HG03469 (cell line): Measurements from ENCODE around the gene WNT4.

Experiments
- ATAC-seq: cut with Tn5 transposase; IDR thresholded peaks from one replicate; pipeline ENCODE4 v1.9.1; 2021; ENCODE audit warnings: mild to moderate bottlenecking, moderate library complexity, moderate number of reproducible peaks; ENCODE audit not compliant: unreplicated experiment

The WNT4 gene

DNA sequence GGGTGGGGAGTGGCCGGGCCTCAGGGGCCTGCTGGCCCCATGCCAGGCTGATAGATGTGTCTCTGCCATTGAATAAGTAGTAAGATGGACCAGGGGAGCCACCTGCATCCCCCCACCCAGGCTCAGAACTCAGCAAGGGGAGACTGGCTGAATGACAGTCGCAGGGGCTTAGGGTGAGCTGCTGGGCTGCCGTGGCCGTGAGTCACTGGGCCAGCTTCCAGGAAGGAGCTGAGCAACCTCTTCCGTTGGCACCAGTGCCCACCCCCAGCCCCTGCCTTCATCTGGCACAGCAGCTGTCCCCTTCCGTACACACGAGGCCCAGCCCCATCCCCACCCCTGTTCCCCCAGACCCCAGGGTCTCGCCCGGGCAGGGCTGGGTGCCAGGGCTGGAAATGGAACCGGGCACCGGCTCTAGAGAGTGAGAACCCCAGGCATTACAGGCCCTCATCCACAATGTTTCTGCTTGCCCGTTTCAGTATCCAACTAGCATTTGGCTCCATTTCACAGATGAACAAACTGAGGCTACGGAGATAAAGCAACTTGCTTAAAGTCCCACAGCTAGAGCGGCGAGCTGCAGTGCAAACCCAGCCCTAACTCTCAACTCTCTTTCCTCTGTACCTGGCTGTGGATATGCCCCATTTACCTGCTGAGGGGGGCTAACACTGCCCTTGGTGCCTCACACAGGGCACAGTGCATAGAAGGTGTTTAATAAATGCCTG lies 10.2 kb downstream of the WNT4 start:
- no peak for ATAC-seq

- no peak for ATAC-seq
Observed at GRCh38 chr1:22131875-22132486, 10.9 kb downstream of the WNT4 start.

DNA sequence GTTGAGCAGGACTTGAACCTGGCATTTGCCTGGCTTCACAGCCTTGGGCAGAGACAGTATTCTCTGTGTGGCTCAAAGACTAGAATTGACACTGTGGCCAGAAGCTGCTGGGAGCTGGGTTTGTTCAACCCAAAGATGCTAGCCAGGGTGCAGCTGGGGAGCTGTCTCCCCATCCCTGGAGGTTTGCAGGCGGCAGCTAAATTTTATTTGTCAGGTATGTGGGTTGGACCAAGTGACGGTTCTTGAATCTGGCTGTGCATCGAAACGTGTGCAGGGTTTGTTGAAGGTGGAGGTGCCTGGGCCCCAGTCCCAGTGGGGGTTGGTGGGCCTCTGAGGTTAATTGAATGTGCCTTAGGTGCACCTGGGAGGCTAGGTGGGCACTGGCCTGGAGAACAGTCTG lies 11.8 kb downstream of the WNT4 start:
- no peak for ATAC-seq

- no peak for ATAC-seq
Observed at GRCh38 chr1:22129501-22130117, 13.3 kb downstream of the WNT4 start.

- ATAC-seq = no peak
Observed at GRCh38 chr1:22128392-22128791, 14.5 kb downstream of the WNT4 start.

- ATAC-seq = no peak
Observed at GRCh38 chr1:22127731-22128130, 15.2 kb downstream of the WNT4 start.

DNA sequence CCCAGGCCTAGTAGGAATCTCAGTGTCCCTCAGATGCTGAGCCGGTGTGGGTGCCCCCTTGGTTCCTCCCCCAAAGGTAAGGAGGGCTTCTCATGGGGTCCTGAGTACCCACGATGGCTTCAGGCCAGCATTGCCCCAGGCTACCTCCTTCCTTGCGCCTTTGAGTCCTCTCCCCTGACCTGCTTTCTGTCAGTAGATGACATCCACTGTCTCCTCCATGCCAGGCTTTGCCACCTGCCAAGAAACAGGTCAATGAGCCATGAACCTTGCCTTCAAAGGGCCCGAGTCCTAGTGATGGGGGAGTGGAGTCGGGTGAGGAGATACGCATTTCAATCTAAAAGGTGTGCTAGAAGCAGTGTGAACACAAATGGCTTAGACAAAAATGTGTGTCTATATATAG lies 15.6 kb downstream of the WNT4 start:
- ATAC-seq = no peak

DNA sequence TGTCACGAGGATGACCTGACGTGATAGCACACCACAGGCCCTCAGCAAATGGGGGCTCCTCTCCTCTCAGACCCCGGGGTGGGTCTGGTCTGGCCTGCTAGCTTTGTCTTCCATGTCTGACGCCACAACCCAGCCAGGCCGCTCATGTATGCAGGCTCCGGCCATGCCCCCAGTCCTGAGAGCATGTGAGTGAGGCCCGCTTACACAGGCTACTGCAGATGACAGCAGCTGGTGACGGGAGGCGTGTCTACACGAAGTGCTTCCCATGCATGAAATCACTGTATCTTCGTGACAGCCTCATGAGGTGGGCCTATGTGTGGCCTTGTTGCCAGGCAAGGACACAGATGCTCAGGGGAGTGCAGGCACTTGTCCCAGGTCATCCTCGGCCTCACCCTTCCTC lies 16.4 kb downstream of the WNT4 start:
- no peak for ATAC-seq

DNA sequence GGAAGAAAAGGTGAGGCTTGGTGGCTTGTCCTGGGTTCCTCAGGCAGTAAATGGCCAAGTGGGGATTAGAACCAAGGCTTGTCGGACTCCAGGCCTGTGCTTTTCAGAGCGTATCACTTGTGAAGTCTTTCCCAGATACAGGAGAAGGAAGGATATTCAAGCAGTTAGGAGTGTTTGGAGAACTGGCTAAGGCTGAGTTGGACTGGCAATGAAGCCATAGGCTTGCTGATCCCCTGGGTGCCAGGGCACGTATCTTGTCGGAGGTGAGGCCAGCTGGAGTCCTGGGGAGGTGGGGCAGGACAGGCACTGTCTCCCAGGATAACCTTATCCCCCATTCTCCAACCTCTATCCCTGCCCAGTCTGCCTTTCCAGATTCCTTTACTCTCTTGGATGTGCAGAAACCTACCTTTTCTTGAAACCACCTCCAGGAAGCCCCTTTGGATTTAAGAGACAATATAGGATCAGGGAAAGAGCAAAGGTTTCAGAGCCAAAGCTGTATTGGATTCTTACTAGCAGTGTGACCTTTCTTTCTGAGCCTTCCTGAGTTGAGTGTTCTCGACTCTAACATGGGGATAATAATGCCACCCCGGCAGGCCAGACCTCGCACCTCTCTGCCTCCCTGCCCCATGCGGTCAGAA lies 18.2 kb downstream of the WNT4 start:
- ATAC-seq = no peak

- ATAC-seq = no peak
Observed at GRCh38 chr1:22123901-22124404, 18.9 kb downstream of the WNT4 start.

- no peak for ATAC-seq
Observed at GRCh38 chr1:22123071-22123390, 19.9 kb downstream of the WNT4 start.

GRCh38 chr1:22122273-22123070 lies 20.4 kb downstream of the WNT4 start:
- ATAC-seq = no peak

- ATAC-seq = no peak
Observed at GRCh38 chr1:22121421-22121911, 21.4 kb downstream of the WNT4 start.

GRCh38 chr1:22120469-22120790 lies 22.5 kb downstream of the WNT4 start:
- no peak for ATAC-seq

- ATAC-seq = no peak
Observed at GRCh38 chr1:22119626-22120468, 23.1 kb downstream of the WNT4 start.

DNA sequence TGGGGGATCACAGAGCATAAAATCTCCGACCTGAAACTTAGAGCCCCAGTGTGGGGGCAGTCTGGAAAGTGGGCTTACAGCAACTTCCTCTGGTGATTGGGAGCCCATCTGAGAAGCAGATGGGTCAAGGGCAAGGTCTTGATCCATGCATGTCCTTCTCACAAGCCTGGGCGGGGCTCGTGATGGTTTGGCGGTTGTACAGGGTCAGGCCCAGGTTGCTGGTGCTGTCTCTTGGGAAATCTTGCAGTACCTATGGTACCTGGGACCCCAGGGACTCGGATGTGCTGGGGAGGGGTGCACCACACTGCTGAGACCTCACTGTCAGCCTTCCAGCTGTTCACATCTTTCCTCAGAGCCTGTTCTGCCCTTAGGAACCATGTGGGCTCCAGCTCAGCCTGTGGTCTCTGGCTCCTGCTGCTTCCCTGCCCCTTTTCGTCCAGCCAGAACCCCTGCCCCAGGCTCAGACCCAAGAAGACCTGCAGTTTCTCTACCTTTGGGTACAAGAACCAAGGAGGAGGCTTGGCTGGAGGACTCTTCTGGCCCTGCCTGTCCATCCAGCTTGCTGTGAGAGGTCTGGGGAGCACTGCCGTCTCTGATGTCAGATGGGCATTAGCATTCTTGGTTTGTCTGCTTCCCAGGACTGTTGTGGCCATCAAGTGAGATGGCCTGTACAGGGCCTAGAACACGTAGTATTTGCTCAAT lies 24.5 kb downstream of the WNT4 start:
- no peak for ATAC-seq

- ATAC-seq = no peak
Observed at GRCh38 chr1:22117851-22118250, 25.0 kb downstream of the WNT4 start.

GRCh38 chr1:22117238-22117637 lies 25.7 kb downstream of the WNT4 start:
- ATAC-seq = no peak

GRCh38 chr1:22115286-22115685 lies 27.6 kb downstream of the WNT4 start:
- no peak for ATAC-seq
